ENCODE data around the gene PCDHA9.

Gene PCDHA9

GRCh38 chr5:140881889-140882590 lies 33.9 kb downstream of the PCDHA9 start, which contains the start of gene PCDHA13:
PCDHA13 (plus strand) TSS chr5:140882124; CDS start chr5:140882269, 145 bp downstream.
- peak; percentile 13 for DNase-seq (ENCODE audit: low spot score)

DNA sequence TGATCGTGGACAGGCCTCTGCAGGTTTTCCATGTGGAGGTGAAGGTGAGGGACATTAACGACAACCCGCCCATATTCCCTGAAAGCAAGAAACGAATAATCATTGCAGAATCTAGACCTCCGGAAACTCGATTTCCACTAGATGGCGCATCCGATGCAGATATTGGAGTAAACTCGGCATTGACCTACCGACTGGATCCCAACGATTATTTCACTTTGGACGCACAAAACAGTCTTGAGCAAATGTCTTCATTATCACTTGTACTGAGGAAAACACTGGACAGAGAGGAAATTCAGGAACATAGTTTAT lies 34.4 kb downstream of the PCDHA9 start:
- DNase-seq (ENCODE audit: low spot score): peak; percentile 15

DNA sequence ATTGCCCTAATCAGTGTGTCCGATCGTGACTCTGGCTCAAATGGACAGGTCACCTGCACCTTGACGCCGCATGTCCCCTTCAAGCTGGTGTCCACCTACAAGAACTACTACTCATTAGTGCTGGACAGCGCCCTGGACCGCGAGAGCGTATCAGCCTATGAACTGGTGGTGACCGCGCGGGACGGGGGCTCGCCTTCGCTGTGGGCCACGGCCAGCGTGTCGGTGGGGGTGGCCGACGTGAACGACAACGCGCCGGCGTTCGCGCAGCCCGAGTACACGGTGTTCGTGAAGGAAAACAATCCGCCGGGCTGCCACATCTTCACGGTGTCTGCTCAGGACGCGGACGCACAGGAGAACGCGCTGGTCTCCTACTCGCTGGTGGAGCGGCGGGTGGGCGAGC lies 35.2 kb downstream of the PCDHA9 start:
- no peak for DNase-seq (ENCODE audit: low spot score)

DNA sequence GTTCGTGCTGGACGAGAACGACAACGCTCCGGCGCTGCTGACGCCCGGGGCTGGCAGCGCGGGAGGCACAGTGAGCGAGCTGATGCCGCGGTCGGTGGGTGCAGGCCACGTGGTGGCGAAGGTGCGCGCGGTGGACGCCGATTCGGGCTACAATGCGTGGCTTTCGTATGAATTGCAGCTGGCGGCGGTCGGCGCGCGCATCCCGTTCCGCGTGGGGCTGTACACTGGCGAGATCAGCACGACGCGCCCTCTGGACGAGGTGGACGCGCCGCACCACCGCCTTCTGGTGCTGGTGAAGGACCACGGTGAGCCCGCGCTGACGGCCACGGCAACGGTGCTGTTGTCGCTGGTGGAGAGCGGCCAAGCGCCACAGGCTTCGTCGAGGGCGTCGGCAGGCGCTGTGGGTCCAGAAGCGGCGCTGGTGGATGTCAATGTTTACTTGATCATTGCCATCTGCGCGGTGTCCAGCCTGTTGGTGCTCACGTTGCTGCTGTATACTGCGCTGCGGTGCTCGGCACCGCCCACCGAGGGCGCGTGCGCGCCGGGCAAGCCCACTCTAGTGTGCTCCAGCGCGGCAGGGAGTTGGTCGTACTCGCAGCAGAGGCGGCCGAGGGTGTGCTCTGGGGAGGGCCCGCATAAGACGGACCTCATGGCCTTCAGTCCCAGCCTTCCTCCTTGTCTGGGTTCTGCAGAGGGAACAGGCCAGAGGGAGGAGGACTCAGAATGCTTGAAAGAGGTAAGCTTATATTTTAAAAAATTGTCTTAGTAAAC lies 35.9 kb downstream of the PCDHA9 start:
- no peak for DNase-seq (ENCODE audit: low spot score)
